Measurements from ENCODE around the gene GATC. TPM values are rescaled to one million over a fixed set of nuclear protein-coding genes. Genes with fewer than 3 reads are reported as not detected.
A peak's percentile ranks its signal among the peaks of the same experiment; 100 is the strongest.

GATC gene
- total and polyA plus RNA-seq, 7 experiments from 2014 or later, result 14.4 to 30.6 (median 24.6) TPM

GRCh38 chr12:120417917-120418580, 28.2 kb upstream of the GATC start:
- no peak overlapping the region for H3K4me3 Mint-ChIP-seq

GRCh38 chr12:120421701-120422100, 24.5 kb upstream of the GATC start:
- H3K4me1 ChIP-seq (ENCODE audit: control insufficient read depth in 2 of 2, insufficient read depth in 2 of 2, low read length in 2 of 2), result no peaks in the 10 kb centered on the region
- no peak overlapping the region for H3K27ac ChIP-seq (ENCODE audit: low read depth, low read length)
- H3K4me3 ChIP-seq (ENCODE audit: low read length), result no peak overlapping the region
- Mint-ChIP-seq H3K27me3 (peaks cover 0 to 4% (median 3%) of the 10 kb centered on the region in 5 donors), H3K36me3 (no peaks in the 10 kb centered on the region), H3K9me3 (no peaks in the 10 kb centered on the region), H3K4me1 (peaks cover 0 to 6% (median 0%) of the 10 kb centered on the region in 7 donors), H3K4me3 (no peak overlapping the region), H3K27ac (no peak overlapping the region)
- H3K27me3 ChIP-seq (ENCODE audit: control insufficient read depth in 2 of 2, insufficient read depth in 2 of 2, low read length in 2 of 2), result no peaks in the 10 kb centered on the region
- H3K36me3 ChIP-seq (ENCODE audit: control insufficient read depth in 2 of 3, insufficient read depth in 3 of 3, low read length in 3 of 3), result no peaks in the 10 kb centered on the region
- DNase-seq, result no peak
- POLR2A ChIA-PET, result interaction anchor here (0.6 kb wide), 1 partner anchor 331 kb away, joined by 5 read pairs; no protein-coding TSS in a partner anchor
- CTCF ChIA-PET, result no interaction called here
- H3K9me3 ChIP-seq (ENCODE audit: control insufficient read depth in 2 of 3, low read length in 3 of 3), result no peaks in the 10 kb centered on the region
- intact Hi-C loops (cut with micrococcal nuclease), result no loop called here
- no peak for ATAC-seq

More at GRCh38 chr12:120417917-120418580, 28.2 kb upstream of the GATC start:
- no peak for ATAC-seq
- Histone ChIP-seq H3K36me3 (ENCODE audit: control insufficient read depth in 2 of 3, insufficient read depth in 3 of 3, low read length in 3 of 3) (no peaks in the 10 kb centered on the region), H3K4me1 (ENCODE audit: control insufficient read depth in 2 of 2, insufficient read depth in 2 of 2, low read length in 2 of 2) (no peaks in the 10 kb centered on the region), H3K27ac (ENCODE audit: low read depth, low read length) (no peak overlapping the region), H3K9me3 (ENCODE audit: control insufficient read depth in 2 of 3, low read length in 3 of 3) (no peaks in the 10 kb centered on the region), H3K4me3 (ENCODE audit: low read length) (no peak overlapping the region), H3K27me3 (ENCODE audit: control insufficient read depth in 2 of 2, insufficient read depth in 2 of 2, low read length in 2 of 2) (no peaks in the 10 kb centered on the region)
- intact Hi-C loops (cut with micrococcal nuclease), result no loop called here
- Mint-ChIP-seq H3K9me3 (no peaks in the 10 kb centered on the region), H3K27ac (no peak overlapping the region), H3K27me3 (peaks cover 0 to 9% (median 0%) of the 10 kb centered on the region in 5 donors), H3K36me3 (no peaks in the 10 kb centered on the region), H3K4me1 (peaks cover 0 to 4% (median 0%) of the 10 kb centered on the region in 7 donors)
- ChIA-PET POLR2A (no interaction called here), CTCF (interaction anchor here (0.7 kb wide), 1 partner anchor 247 kb away, joined by 3 read pairs; no protein-coding TSS in a partner anchor)
- no peak for DNase-seq

- H3K4me3 ChIP-seq (ENCODE audit: low read length), result no peak overlapping the region
- H3K4me1 Mint-ChIP-seq, result peaks cover 0 to 6% (median 0%) of the 10 kb centered on the region in 7 donors
- intact Hi-C loops (cut with micrococcal nuclease), result no loop called here
- no peaks in the 10 kb centered on the region for H3K4me1 ChIP-seq (ENCODE audit: control insufficient read depth in 2 of 2, insufficient read depth in 2 of 2, low read length in 2 of 2)
- no peak for ATAC-seq
- H3K36me3 Mint-ChIP-seq, result no peaks in the 10 kb centered on the region
- H3K27me3 ChIP-seq (ENCODE audit: control insufficient read depth in 2 of 2, insufficient read depth in 2 of 2, low read length in 2 of 2), result no peaks in the 10 kb centered on the region
- ChIA-PET CTCF (interaction anchor here (0.9 kb wide), 1 partner anchor 37 kb away, joined by 4 read pairs; no protein-coding TSS in a partner anchor), POLR2A (no interaction called here)
- no peaks in the 10 kb centered on the region for H3K9me3 ChIP-seq (ENCODE audit: control insufficient read depth in 2 of 3, low read length in 3 of 3)
- no peak for DNase-seq
- H3K36me3 ChIP-seq (ENCODE audit: control insufficient read depth in 2 of 3, insufficient read depth in 3 of 3, low read length in 3 of 3), result no peaks in the 10 kb centered on the region
- peak overlapping the region in 1 of 10 donors; percentile 13 for H3K4me3 Mint-ChIP-seq
- H3K27ac Mint-ChIP-seq, result no peak overlapping the region
- H3K27ac ChIP-seq (ENCODE audit: low read depth, low read length), result no peak overlapping the region
- no peaks in the 10 kb centered on the region for H3K9me3 Mint-ChIP-seq
- H3K27me3 Mint-ChIP-seq, result peaks cover 0 to 9% (median 0%) of the 10 kb centered on the region in 5 donors
Observed at GRCh38 chr12:120422892-120423456, 23.3 kb upstream of the GATC start.

GRCh38 chr12:120425797-120426196, 20.4 kb upstream of the GATC start:
- Histone ChIP-seq H3K4me3 (ENCODE audit: low read length) (no peak overlapping the region), H3K27ac (ENCODE audit: low read depth, low read length) (no peak overlapping the region), H3K4me1 (ENCODE audit: control insufficient read depth in 2 of 2, insufficient read depth in 2 of 2, low read length in 2 of 2) (no peaks in the 10 kb centered on the region), H3K36me3 (ENCODE audit: control insufficient read depth in 2 of 3, insufficient read depth in 3 of 3, low read length in 3 of 3) (no peaks in the 10 kb centered on the region), H3K27me3 (ENCODE audit: control insufficient read depth in 2 of 2, insufficient read depth in 2 of 2, low read length in 2 of 2) (no peaks in the 10 kb centered on the region), H3K9me3 (ENCODE audit: control insufficient read depth in 2 of 3, low read length in 3 of 3) (no peaks in the 10 kb centered on the region)
- Mint-ChIP-seq H3K4me1 (peaks cover 3 to 7% (median 4%) of the 10 kb centered on the region in 7 donors), H3K27me3 (peaks cover 0 to 17% (median 0%) of the 10 kb centered on the region in 5 donors), H3K36me3 (no peaks in the 10 kb centered on the region), H3K27ac (no peak overlapping the region), H3K4me3 (no peak overlapping the region), H3K9me3 (peaks cover 0 to 3% (median 0%) of the 10 kb centered on the region in 11 donors)
- ChIA-PET POLR2A (no interaction called here), CTCF (no interaction called here)
- ATAC-seq, result no peak
- no peak for DNase-seq
- intact Hi-C loops (cut with micrococcal nuclease), result no loop called here

- DNase-seq (no peak), ATAC-seq (no peak)
- Mint-ChIP-seq H3K9me3 (peaks cover 0 to 5% (median 0%) of the 10 kb centered on the region in 11 donors), H3K4me1 (peaks cover 0 to 5% (median 4%) of the 10 kb centered on the region in 7 donors), H3K27me3 (peaks cover 0 to 17% (median 4%) of the 10 kb centered on the region in 5 donors), H3K4me3 (no peak overlapping the region), H3K27ac (no peak overlapping the region), H3K36me3 (no peaks in the 10 kb centered on the region)
- ChIA-PET CTCF (interaction anchor here (0.6 to 2.2 kb wide), 3 partner anchors 72 to 358 kb away, joined by 3 to 8 read pairs (median 4); no protein-coding TSS in a partner anchor), POLR2A (interaction anchor here (0.9 to 1.2 kb wide), 3 partner anchors 10 to 101 kb away, joined by 3 read pairs; partner anchors contain the start of gene PLA2G1B)
- Histone ChIP-seq H3K9me3 (ENCODE audit: control insufficient read depth in 2 of 3, low read length in 3 of 3) (no peaks in the 10 kb centered on the region), H3K36me3 (ENCODE audit: control insufficient read depth in 2 of 3, insufficient read depth in 3 of 3, low read length in 3 of 3) (no peaks in the 10 kb centered on the region), H3K27ac (ENCODE audit: low read depth, low read length) (no peak overlapping the region), H3K4me1 (ENCODE audit: control insufficient read depth in 2 of 2, insufficient read depth in 2 of 2, low read length in 2 of 2) (no peaks in the 10 kb centered on the region), H3K27me3 (ENCODE audit: control insufficient read depth in 2 of 2, insufficient read depth in 2 of 2, low read length in 2 of 2) (no peaks in the 10 kb centered on the region), H3K4me3 (ENCODE audit: low read length) (no peak overlapping the region)
- intact Hi-C loops (cut with micrococcal nuclease), result no loop called here
Observed at GRCh38 chr12:120428597-120429229, 17.5 kb upstream of the GATC start.

GRCh38 chr12:120429368-120429767, 16.9 kb upstream of the GATC start:
- Histone ChIP-seq H3K27me3 (ENCODE audit: control insufficient read depth in 2 of 2, insufficient read depth in 2 of 2, low read length in 2 of 2) (no peaks in the 10 kb centered on the region), H3K27ac (ENCODE audit: low read depth, low read length) (no peak overlapping the region), H3K4me3 (ENCODE audit: low read length) (no peak overlapping the region), H3K9me3 (ENCODE audit: control insufficient read depth in 2 of 3, low read length in 3 of 3) (no peaks in the 10 kb centered on the region), H3K4me1 (ENCODE audit: control insufficient read depth in 2 of 2, insufficient read depth in 2 of 2, low read length in 2 of 2) (no peaks in the 10 kb centered on the region), H3K36me3 (ENCODE audit: control insufficient read depth in 2 of 3, insufficient read depth in 3 of 3, low read length in 3 of 3) (no peaks in the 10 kb centered on the region)
- Mint-ChIP-seq H3K27me3 (peaks cover 0 to 17% (median 4%) of the 10 kb centered on the region in 5 donors), H3K4me1 (peaks cover 0 to 5% (median 4%) of the 10 kb centered on the region in 7 donors), H3K36me3 (no peaks in the 10 kb centered on the region), H3K27ac (no peak overlapping the region), H3K9me3 (peaks cover 0 to 5% (median 0%) of the 10 kb centered on the region in 11 donors), H3K4me3 (no peak overlapping the region)
- DNase-seq, result no peak
- ChIA-PET POLR2A (interaction anchor here (0.9 kb wide), 1 partner anchor 13 kb away, joined by 3 read pairs; no protein-coding TSS in a partner anchor), CTCF (interaction anchor here (0.6 to 2.2 kb wide), 6 partner anchors 52 to 1784 kb away, joined by 3 to 8 read pairs (median 4); no protein-coding TSS in a partner anchor)
- no peak for ATAC-seq
- intact Hi-C loops (cut with micrococcal nuclease), result no loop called here
